ENCODE results near the gene RNASE13. TPM values are rescaled to one million over a fixed set of nuclear protein-coding genes. Genes with fewer than 3 reads are reported as not detected.

Gene RNASE13
- total and polyA plus RNA-seq, 2 experiments from 2014 or later, result not detected

GRCh38 chr14:21039585-21040369 lies 5.2 kb upstream of the RNASE13 start:
- TF ChIP-seq ZNF462 (CRISPR knock-in tag; IDR thresholded peaks at IDR 0.05), result no peak
- no peak for TF ChIP-seq JUNB (IDR thresholded peaks at IDR 0.05; ENCODE audit: unreplicated experiment)
- no peak for TF ChIP-seq CREB1 (CRISPR knock-in tag; IDR thresholded peaks at IDR 0.05; ENCODE audit: low read depth)
- TF ChIP-seq CTCF (conservative IDR thresholded peaks at IDR 0.05; ENCODE audit: low read depth in 2 of 2), result peak; percentile 77
- no peak for TF ChIP-seq ZNF331 (CRISPR knock-in tag; IDR thresholded peaks at IDR 0.05; ENCODE audit: low read depth)
- TF ChIP-seq EZH2phosphoT487 (IDR thresholded peaks at IDR 0.05; ENCODE audit: unreplicated experiment), result no peak
- no peak for TF ChIP-seq EZH2 (IDR thresholded peaks at IDR 0.05; ENCODE audit: low read depth, unreplicated experiment)
- TF ChIP-seq POLR2AphosphoS5 (IDR thresholded peaks at IDR 0.05; ENCODE audit: low read depth), result no peak
- H3K79me2 ChIP-seq (replicated peaks; ENCODE audit: insufficient read depth), result no peaks in the 10 kb centered on the region
- Mint-ChIP-seq H3K27me3 (ENCODE audit: insufficient read depth, low read depth, poor library complexity) (peaks cover 16% of the 10 kb centered on the region), H3K4me3 (peak overlapping the region; percentile 33; the same call in 1 of the 3 replicates), H3K9me3 (no peaks in the 10 kb centered on the region; the same call in 2 of the 3 replicates), H3K4me1 (peaks cover 26% of the 10 kb centered on the region), H3K27ac (peak overlapping the region; percentile 33), H3K36me3 (ENCODE audit: low read depth) (no peaks in the 10 kb centered on the region; the same call in 2 of the 3 replicates)
- H2AFZ ChIP-seq, result peak overlapping the region; percentile 33
- H3K27me3 ChIP-seq (ENCODE audit: insufficient read depth), result no peaks in the 10 kb centered on the region
- no peaks in the 10 kb centered on the region for H3F3A ChIP-seq (replicated peaks; ENCODE audit: low read depth)
- no peaks in the 10 kb centered on the region for H4K20me1 ChIP-seq (replicated peaks; ENCODE audit: insufficient read depth)
- H3K4me2 ChIP-seq, result peak overlapping the region; percentile 44
- H3K9me2 ChIP-seq (ENCODE audit: insufficient read depth), result no peaks in the 10 kb centered on the region
- peak; percentile 82 for ATAC-seq
- H3K4me1 ChIP-seq (ENCODE audit: insufficient read depth), result peaks cover 10% of the 10 kb centered on the region
- H3K36me3 ChIP-seq (ENCODE audit: insufficient read depth), result no peaks in the 10 kb centered on the region
- 0 out of 2 replicates have a peak overlapping the region, but pooled peaks have one; percentile 12 for H3K4me3 ChIP-seq
- H3K27ac ChIP-seq (ENCODE audit: low read depth), result no peak overlapping the region
- peak; percentile 90 for DNase-seq (ENCODE audit: low spot score)
